Ovary (tissue), 3 donors: Measurements from ENCODE around the gene FLNA.

ENCODE experiments used
- POLR2A ChIP-seq: fragments of 450-650 bp; IDR thresholded peaks from one replicate; pipeline ENCODE4 v1.6.1; 2017; ENCODE audit warnings: antibody characterized with exemption, mild to moderate bottlenecking, moderate library complexity
- TF ChIP-seq, protein P1 (sequence below), 3 donors: fragments of 450-650 bp in 2 of 3; fragments of 200-600 bp in 1 of 3; IDR thresholded peaks; one replicate each; pipeline versions ENCODE4 v1.5.1 to v1.8.0; 2016 to 2022; ENCODE audit warnings: antibody characterized with exemption in 3 of 3, mild to moderate bottlenecking in 1 of 3
- donor health status: DM: no; HTN: no; CAD: no.

- TF ChIP-seq, protein P1, sequence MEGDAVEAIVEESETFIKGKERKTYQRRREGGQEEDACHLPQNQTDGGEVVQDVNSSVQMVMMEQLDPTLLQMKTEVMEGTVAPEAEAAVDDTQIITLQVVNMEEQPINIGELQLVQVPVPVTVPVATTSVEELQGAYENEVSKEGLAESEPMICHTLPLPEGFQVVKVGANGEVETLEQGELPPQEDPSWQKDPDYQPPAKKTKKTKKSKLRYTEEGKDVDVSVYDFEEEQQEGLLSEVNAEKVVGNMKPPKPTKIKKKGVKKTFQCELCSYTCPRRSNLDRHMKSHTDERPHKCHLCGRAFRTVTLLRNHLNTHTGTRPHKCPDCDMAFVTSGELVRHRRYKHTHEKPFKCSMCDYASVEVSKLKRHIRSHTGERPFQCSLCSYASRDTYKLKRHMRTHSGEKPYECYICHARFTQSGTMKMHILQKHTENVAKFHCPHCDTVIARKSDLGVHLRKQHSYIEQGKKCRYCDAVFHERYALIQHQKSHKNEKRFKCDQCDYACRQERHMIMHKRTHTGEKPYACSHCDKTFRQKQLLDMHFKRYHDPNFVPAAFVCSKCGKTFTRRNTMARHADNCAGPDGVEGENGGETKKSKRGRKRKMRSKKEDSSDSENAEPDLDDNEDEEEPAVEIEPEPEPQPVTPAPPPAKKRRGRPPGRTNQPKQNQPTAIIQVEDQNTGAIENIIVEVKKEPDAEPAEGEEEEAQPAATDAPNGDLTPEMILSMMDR (IDR thresholded peaks at IDR 0.05), result no peak
- TF ChIP-seq POLR2A, result no peak
Observed at GRCh38 chrX:154354013-154354412, 20.4 kb downstream of the FLNA start.
